Left forelimb (tissue), 1 donor: ENCODE measurements around the gene BCL11A.

Source experiments
- DNase-seq: peaks from one replicate; pipeline ENCODE4 v3.0.0-alpha.2; 2018; ENCODE audit warnings: low spot score

Gene BCL11A

GRCh38 chr2:60544954-60545560 lies 8.4 kb downstream of the BCL11A start:
- DNase-seq: no peak

- DNase-seq: no peak
These were observed 9.4 kb downstream of the BCL11A start for GRCh38 chr2:60544062-60544461.

- no peak for DNase-seq
These were observed 12.3 kb downstream of the BCL11A start for GRCh38 chr2:60541056-60541651.

- DNase-seq: no peak
These were observed 13.4 kb downstream of the BCL11A start for GRCh38 chr2:60540074-60540473.

- DNase-seq: no peak
These were observed 14.3 kb downstream of the BCL11A start for GRCh38 chr2:60539140-60539539.

- DNase-seq: no peak
These were observed 15.4 kb downstream of the BCL11A start for GRCh38 chr2:60538101-60538500.

GRCh38 chr2:60536746-60537145 lies 16.7 kb downstream of the BCL11A start:
- no peak for DNase-seq

- no peak for DNase-seq
These were observed 17.7 kb downstream of the BCL11A start for GRCh38 chr2:60535685-60536312.

- no peak for DNase-seq
These were observed 18.4 kb downstream of the BCL11A start for GRCh38 chr2:60534892-60535684.

- no peak for DNase-seq
These were observed 19.3 kb downstream of the BCL11A start for GRCh38 chr2:60534052-60534685.

GRCh38 chr2:60533101-60534051 lies 20.1 kb downstream of the BCL11A start:
- DNase-seq: no peak

- no peak for DNase-seq
These were observed 21.0 kb downstream of the BCL11A start for GRCh38 chr2:60532421-60532820.

GRCh38 chr2:60531701-60532133 lies 21.7 kb downstream of the BCL11A start:
- DNase-seq: no peak

- no peak for DNase-seq
These were observed 22.7 kb downstream of the BCL11A start for GRCh38 chr2:60530660-60531281.

GRCh38 chr2:60529785-60530627 lies 23.4 kb downstream of the BCL11A start:
- no peak for DNase-seq

GRCh38 chr2:60529136-60529784 lies 24.2 kb downstream of the BCL11A start:
- no peak for DNase-seq

- no peak for DNase-seq
These were observed 25.0 kb downstream of the BCL11A start for GRCh38 chr2:60528281-60529020.

GRCh38 chr2:60527762-60528161 lies 25.7 kb downstream of the BCL11A start:
- no peak for DNase-seq
